ENCODE results near the gene PITPNM3.

The PITPNM3 gene

DNA sequence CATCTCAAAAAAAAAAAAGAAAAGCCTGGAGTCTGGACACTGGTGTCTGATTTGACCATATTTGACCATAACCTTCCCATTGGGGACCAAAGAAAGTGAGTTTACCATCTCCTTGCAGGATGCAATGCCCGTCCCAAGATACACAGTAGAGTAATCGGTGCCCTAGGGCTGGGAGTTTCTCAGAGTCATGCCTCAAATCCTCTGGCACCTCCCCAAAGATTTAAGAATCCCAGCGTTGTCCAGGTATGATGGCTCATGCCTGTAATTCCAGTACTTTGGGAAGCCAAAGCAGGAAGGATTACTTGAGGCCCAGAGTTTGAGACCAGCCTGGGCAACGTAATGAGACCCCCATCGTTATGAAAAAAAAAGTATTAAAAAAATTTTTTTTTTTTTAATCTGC is 5.0 kb downstream of the PITPNM3 start:
- DNase-seq: no peak

DNA sequence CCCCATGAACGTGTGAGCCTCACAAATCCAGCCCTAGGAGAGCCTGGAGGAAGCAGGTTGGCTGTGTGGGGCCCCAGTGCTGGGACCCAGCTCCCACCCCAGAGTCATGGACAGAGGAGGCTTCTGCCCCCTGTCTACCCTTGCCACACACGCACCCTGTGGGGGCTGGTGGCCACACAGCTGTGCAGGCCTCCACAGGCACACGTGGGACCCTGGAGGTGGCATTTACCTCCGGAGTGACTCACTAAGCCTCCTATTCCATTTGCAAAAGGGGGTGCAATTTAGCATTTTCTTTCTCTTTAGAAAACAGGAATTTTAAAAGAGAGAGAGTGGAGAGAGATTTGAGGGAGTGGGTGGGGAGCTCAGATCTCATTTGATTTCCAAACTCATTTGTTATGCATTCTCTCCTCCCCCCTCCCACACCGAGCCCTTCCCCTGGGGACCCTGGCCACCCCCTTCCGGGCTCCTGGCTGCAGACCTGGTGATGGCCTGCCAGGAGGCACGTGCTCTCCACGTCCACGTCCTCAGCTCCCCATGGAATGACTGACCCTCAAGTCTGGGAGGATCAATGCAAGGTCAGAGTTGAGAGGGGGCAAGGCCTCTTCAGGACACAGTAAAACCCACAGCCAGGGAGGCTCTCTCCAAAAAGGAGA is 6.8 kb downstream of the PITPNM3 start:
- no peak for DNase-seq

DNA sequence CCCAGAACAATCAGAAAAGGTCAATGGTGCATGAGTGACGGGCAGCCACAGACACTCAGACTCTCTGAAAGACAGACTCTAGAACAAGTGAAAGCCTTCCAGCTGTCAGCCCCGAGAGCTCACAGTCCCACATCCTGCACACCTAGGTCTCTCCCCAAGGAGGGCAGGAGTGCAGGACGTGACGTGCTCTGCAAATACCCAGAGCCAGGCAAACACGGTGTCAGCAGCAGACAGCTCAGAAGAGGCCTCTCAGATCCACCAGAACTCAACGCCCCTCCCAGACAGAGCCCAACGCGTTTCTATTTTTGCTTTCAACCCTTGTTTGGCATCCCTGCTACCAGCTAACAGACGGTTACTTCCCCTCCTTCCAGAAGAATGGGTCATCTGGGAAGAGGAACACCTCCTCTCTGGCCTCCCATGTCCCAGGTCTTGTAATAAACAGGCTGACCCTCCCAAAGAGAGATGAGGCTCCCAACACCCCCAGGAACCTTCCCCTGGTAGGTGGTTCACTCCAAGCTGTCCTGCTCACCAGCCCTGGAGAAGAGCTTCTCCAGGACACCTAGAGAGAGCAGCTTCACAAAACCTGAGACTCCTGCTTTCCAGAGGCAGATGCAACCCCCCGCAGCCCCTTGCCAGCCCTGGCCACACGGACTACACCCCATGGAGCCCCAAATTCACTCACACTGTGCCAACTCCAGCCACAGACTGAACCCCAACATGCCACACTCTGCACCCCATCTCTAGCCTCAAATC is 7.6 kb downstream of the PITPNM3 start:
- peak in 1 of 4 experiments; percentile 6 for DNase-seq

- DNase-seq: no peak
These were observed 8.3 kb downstream of the PITPNM3 start for GRCh38 chr17:6548034-6548433.

DNA sequence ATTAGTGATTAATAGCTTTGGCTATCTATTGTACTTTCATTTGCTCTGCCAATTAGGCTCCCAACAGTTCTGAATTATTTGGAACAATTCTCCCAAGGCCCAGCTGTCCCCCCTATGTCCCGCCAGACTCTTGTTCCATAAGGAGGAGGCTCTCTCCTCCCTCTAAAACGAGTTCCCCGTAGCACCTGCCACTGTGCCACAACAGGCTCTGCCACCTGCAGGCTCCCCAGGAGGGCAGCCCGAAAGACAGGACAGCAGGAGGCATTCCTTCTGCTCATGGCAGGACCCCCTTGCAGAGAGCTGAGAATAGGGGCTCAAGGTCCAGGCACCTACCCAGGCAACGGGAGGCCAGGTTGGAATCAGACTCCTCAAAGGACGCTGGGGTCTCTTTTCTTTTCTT is 9.0 kb downstream of the PITPNM3 start:
- DNase-seq: no peak

DNA sequence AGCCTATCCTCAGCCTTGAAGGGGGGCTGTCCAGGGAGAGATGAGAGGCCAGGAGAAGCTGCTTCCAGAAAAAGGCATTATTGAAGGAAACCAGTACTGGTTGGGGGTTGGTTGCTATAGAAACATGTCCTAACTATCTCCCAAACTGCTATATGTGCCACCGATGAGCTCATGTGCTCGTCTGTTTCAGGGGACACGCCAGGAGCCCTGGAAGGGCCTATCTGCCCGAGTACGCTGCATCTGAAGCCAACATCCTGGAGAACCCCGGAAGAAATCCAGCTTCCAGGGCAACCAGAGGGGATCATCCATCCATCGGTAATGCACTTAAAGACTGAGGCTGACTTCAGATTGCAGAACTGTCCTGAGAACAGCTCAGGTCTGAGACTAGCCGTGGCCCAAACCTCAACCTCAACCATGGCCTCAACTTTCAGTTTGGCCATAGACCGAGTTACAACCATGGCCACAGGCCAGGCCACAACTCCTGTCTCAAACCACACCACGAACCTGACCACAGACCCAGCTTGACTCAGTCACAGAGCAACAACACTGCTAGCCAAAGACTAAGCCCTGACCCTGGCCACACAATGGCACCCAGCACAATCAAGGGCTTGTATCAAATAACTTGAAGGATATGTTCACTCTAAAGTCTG is 10.2 kb downstream of the PITPNM3 start:
- DNase-seq: no peak

DNA sequence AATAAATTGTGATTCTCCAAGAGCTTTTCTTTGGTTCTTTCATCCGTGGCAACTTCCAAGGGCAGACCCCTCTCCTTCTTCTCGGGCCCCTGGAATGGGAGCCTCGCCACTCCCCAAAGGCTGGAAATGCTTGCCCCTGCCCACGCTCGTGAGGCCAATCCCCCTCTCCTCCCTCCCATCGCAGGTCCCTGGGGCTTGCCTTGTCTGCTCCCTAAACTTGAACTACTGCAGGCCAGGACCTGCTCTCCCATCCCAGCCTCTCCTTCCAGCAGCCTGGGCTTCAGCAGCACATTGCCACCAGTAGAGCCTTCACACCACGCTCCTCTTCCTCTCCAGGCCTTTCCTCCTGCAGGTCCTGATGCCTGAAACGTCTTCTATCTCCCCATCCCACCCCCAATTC is 11.1 kb downstream of the PITPNM3 start:
- no peak for DNase-seq

DNA sequence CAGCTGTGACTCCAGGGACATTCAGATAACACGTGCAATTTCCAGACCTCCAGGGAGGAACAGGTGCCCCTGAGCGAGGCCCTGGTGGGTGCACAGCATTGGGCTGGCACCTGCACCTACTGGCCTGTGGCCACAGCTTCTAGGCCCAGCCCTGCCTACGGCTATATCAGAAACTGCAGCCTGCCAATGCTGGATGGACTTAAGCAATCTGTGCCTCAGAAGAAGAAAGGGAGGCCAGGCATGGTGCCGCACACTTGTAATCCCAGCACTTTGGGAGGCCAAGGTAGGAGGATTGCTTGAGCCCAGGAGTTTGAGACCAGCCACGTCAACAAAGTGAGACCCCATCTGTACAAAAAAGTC is 12.4 kb downstream of the PITPNM3 start:
- DNase-seq: no peak

GRCh38 chr17:6543079-6544010 is 13.0 kb downstream of the PITPNM3 start:
- no peak for DNase-seq

GRCh38 chr17:6542577-6542976 is 13.8 kb downstream of the PITPNM3 start:
- DNase-seq: no peak

DNA sequence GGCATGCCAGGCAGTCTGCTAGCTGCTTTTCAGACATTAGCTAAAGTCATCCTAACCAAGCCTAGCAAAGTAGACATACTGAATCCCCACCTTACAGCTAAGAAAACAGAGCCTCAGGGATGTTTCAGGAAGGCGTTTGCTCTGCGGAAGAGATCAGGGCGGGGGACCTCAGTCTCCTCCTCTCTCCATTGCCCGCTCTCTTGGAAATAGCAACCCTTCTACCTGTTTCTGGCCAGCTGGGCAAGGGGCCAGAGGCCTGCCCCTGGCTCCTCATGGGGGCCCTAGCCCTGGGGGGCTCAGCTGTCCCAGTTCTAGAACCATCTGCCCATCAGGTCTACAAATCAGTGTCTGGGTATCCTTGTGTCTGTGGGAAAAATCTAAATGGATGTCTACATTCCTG is 14.5 kb downstream of the PITPNM3 start:
- no peak for DNase-seq

DNA sequence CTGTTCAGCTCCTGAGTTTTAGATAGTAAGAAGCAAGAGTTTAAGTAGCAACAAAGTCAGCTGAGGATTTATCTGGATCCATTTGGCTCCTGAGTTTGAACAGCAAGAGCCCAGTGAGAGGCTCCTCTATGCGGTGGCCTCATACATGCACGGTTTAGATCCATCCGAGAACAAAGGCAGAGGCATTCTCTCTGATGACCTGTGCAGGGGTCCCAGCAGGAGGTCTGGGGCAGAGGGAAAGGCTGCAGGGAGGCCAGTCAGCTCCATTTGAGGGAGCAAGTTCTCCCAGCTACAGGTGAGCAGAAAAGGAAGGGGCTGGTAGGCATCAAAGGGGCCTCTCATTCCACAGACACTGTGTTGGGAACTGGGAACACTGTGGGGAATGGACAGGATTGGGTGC is 16.5 kb downstream of the PITPNM3 start:
- DNase-seq: no peak

GRCh38 chr17:6536566-6537065 is 19.7 kb downstream of the PITPNM3 start:
- no peak for DNase-seq

GRCh38 chr17:6536053-6536452 is 20.3 kb downstream of the PITPNM3 start:
- DNase-seq: no peak

GRCh38 chr17:6534846-6535514 is 21.4 kb downstream of the PITPNM3 start:
- DNase-seq: no peak

- DNase-seq: no peak
These were observed 23.9 kb downstream of the PITPNM3 start for GRCh38 chr17:6532441-6532885.

DNA sequence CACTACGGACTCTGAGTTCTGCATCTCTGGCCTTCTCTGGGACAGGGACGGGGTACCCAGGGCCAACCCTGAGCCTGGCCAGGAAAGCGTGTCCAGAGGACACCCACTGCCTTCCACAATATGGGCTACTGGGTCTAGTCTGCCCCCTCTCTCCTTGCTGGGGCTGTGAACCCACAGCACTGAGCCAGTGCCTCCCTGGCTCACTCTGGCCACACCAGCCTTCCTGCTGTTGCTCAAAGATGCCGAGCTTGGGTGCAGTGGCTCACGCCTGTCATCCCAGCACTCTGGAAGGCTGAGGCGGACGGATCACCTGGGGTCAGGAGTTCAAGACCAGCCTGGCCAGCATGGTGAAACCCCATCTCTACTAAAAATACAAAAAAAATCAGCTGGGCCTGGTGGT is 24.8 kb downstream of the PITPNM3 start:
- no peak for DNase-seq

- no peak for DNase-seq
These were observed 25.9 kb downstream of the PITPNM3 start for GRCh38 chr17:6530324-6530920.

- no peak for DNase-seq
These were observed 27.8 kb downstream of the PITPNM3 start for GRCh38 chr17:6528557-6528956.

DNA sequence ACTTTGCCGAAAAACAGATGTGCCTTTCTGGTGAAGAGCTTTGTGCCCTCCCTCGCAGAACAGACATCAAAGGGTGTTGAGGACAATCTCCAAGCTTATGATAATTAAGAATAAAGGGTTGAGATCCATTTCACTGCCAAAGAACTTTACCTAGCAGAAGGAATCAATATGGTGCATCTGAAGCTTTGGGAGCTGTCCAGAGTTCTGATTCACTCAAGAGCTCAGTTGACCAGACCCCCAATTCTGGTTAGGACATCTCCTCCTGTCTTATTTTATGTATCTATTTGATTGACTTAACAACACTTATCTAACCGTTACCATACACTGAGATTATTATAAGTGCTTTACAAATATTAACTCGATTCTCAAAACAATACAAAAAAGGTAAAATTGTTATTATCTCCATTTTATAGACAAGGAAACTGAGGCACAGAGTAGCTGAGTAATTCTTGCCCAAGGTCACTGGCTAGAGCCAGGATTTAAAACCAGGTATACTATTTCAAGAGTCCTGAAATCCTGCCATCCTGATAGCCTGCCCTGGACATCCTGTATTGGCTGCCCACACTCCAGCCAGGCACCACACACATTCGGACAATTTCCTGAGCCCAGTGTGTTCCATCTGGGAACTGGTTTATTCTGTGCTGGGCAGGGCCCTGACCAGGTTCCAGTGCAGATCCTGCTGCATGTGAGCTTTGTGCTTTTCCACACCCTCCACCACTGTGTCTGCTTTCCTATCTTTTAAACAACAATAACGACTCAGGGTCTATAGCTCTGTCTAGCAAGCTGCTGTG is 29.8 kb downstream of the PITPNM3 start:
- DNase-seq: no peak

DNA sequence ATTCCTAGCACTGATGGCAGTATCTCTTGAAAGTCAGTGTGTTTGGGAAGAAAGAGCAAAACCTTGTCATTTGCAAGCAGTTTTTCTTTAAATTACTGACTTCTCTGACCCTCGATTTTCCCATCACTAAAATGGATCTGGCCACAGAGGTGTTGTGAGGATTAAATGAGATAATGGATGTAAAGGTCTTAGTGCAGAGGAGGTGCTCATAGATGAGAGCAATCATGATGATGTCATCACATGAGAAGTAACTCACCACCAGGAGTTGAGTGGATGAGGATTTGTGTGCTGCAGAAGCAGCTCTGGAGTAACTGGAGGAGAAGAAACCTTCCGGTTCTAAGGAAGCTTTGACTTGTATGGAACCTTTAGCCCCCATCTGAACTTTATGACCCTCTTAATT is 30.6 kb downstream of the PITPNM3 start:
- no peak for DNase-seq

Measured in activated naive CD4-positive, alpha-beta T cell (primary cell).